HEK293T (cell line): Measurements from ENCODE around the gene TNKS2.

Experiments used
- ARNT ChIP-seq: fragments of 450-650 bp; IDR thresholded peaks from 2 replicates; pipeline ENCODE4 v1.6.1; 2017; ENCODE audit warnings: mild to moderate bottlenecking
- BHLHE40 ChIP-seq: fragments of 450-650 bp; IDR thresholded peaks from 2 replicates; pipeline ENCODE4 v1.6.1; 2016; ENCODE audit warnings: mild to moderate bottlenecking, moderate library complexity, borderline replicate concordance
- ELF4 ChIP-seq: fragments of 450-650 bp; IDR thresholded peaks from 2 replicates; pipeline ENCODE4 v1.6.1; 2017; ENCODE audit warnings: antibody characterized with exemption
- FOXA1 ChIP-seq: fragments of 450-650 bp; IDR thresholded peaks from 2 replicates; pipeline ENCODE4 v1.6.1; 2016; ENCODE audit warnings: mild to moderate bottlenecking
- FOXK2 ChIP-seq: fragments of 450-650 bp; IDR thresholded peaks from 2 replicates; pipeline ENCODE4 v1.6.1; 2016; ENCODE audit warnings: mild to moderate bottlenecking
- FOXM1 ChIP-seq: fragments of 450-650 bp; IDR thresholded peaks from 2 replicates; pipeline ENCODE4 v1.6.1; 2017; ENCODE audit warnings: mild to moderate bottlenecking, borderline replicate concordance
- HDGF ChIP-seq: fragments of 450-650 bp; IDR thresholded peaks from 2 replicates; pipeline ENCODE4 v1.6.1; 2017; ENCODE audit warnings: antibody characterized with exemption, borderline replicate concordance
- NFRKB ChIP-seq: fragments of 450-650 bp; IDR thresholded peaks from 2 replicates; pipeline ENCODE4 v1.6.1; 2016; ENCODE audit warnings: mild to moderate bottlenecking, moderate library complexity
- PKNOX1 ChIP-seq: fragments of 450-650 bp; IDR thresholded peaks from 2 replicates; pipeline ENCODE4 v1.6.1; 2016
- SP1 ChIP-seq: fragments of 450-650 bp; IDR thresholded peaks from 2 replicates; pipeline ENCODE4 v1.6.1; 2017
- SUZ12 ChIP-seq: fragments of 450-650 bp; IDR thresholded peaks from 2 replicates; pipeline ENCODE4 v1.6.1; 2016; ENCODE audit warnings: mild to moderate bottlenecking

- TF ChIP-seq ELF4, result no peak
- no peak for TF ChIP-seq FOXM1
- TF ChIP-seq PKNOX1, result no peak
- TF ChIP-seq ARNT, result no peak
- TF ChIP-seq SUZ12, result no peak
- TF ChIP-seq NFRKB, result no peak
- no peak for TF ChIP-seq FOXK2
- no peak for TF ChIP-seq FOXA1
- TF ChIP-seq BHLHE40, result no peak
- TF ChIP-seq SP1, result no peak
- no peak for TF ChIP-seq HDGF
Measured at GRCh38 chr10:91772461-91772860, 25.8 kb upstream of the TNKS2 start.
